Activated T-cell treated with anti-CD3 and anti-CD28 coated beads for 4 hours (primary cell): ENCODE measurements around the gene MTFR2.

Experiments
- DNase-seq: peaks from one replicate; pipeline ENCODE4 v3.0.0-alpha.2; 2020

The MTFR2 gene

GRCh38 chr6:136249811-136250685 lies at the start of gene MTFR2:
Gene MTFR2 (minus strand): TSS chr6:136250311. CDS start chr6:136249099, 1,212 bp downstream.
- peak; percentile 85 for DNase-seq

DNA sequence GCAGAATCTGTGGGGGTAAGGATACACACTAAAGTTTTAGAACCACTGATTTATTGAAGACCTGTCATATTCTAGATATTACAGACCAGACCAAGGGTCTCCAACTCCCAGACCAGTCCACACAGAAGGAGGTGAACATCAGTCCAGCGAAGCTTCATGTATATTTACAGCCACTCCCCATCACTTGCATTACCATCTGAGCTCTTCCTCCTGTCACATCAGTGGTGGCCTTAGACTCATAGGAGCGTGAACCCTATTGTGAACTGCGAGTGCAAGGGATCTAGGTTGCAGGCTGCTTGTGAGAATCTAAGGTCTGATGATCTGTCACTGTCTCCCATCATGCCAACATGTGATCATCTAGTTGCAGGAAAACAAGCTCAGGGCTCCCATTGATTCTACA lies 44.5 kb upstream of the MTFR2 start:
- DNase-seq = no peak

GRCh38 chr6:136290410-136291010 lies 40.4 kb upstream of the MTFR2 start:
- peak; percentile 56 for DNase-seq

DNA sequence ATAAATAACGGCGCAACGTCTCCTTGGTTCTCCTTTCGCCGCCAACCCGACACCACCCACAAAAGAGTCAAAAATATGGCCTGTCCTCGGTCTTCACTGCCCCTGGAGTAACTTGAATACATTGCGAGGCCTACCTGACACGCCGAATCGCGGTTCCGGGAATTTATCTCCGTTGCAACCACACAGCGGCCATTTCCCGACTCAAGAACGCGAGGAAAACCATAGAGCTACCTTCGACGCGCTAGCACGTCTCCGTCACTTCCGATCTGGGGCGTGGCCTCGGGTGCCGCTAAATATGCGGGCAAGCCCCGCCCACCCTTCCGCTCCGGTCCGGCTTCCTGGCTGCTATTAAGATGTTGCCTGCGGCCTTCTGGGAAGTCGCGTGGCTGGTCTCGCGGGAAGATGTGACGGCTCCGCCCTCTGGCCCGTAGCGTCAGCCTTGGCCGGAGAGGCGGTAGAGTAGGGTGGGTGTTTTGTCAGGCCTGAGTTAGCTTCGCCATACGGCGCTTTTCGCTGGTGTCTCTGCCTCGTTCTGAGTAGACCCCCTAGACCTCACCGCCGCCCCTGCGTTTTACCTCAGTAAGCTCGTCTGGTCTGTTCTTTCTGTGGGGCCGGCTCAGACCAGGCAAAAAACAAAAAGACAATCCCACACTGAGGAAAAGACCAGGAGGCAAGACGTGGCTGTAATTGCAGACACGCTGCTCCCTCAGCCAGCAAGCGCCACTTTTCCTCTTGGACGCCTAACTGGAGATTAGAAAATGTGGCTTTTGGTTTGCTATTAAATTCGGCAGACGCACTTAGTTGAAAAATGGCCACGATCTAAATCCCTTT lies 39.7 kb upstream of the MTFR2 start, which contains the start of gene BCLAF1:
BCLAF1 (minus strand) TSS at position 268 of the 831 bp plus-strand sequence. CDS start 9,980 bp downstream, outside the sequence.
- DNase-seq = peak; percentile 99

GRCh38 chr6:136289327-136289578 lies 39.1 kb upstream of the MTFR2 start:
- DNase-seq = peak; percentile 87

DNA sequence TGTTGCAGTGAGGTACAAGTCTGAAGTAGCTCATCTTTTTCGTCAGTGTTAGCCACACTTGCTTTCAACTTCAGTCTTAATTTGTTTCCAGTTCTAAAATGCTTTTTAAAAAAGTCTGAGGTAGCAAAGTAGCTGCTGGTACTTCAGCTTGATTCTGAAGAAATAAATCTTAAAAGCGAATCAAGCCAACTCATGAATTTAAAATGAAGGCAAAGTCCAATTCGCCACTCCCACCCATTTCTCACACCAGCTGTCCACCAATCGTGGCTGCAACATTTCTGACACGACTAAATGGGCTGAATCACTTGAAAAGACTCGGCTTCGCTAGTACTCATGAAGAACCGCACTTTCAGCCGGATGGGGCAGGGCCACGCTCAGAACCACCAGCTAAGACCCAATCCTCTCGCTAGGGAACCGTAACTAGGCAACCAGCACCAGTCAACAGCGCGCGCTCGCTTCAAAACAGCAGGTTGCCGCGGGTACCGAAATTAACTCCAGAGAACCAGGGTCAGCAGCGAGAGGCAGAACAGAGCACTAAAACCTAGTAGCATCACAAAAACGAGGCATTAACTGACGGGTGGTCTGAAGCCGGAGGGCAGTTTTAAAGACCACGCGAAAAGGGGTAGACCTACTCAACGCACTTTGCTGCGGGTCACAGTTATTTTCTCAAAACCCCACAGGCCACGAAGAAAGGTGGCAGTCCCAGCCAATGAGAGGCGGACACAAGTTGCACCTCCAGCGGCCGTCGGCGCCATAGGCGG lies 38.6 kb upstream of the MTFR2 start:
- DNase-seq = peak; percentile 68

GRCh38 chr6:136284909-136285308 lies 34.8 kb upstream of the MTFR2 start:
- no peak for DNase-seq

GRCh38 chr6:136282906-136283305 lies 32.8 kb upstream of the MTFR2 start:
- no peak for DNase-seq

DNA sequence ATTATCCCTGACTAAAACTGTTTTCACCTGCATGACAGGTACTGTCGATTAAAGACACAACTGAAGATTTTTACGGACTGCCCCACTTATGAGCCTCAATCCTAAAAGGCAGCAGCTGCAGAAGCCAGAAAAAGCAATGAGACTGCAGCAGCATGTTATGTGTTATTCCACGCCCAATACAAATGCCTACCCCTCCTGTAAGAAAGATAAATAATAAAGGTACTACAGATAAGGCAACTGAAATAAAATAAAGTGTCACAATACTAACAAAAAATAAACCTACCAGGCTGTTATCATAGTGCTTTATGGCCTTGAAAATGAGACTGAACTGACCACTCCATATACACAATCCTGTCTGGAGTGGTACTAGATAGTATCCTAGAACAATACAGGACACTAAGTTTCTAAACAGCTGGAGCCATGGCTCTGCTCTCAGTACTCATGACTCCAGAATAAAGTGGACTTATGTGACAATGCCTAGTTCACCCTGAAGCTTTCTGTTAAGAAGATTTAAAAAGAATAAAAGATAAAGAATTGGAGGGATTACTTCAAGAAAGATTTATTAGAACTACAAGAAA lies 30.0 kb upstream of the MTFR2 start:
- DNase-seq = no peak

DNA sequence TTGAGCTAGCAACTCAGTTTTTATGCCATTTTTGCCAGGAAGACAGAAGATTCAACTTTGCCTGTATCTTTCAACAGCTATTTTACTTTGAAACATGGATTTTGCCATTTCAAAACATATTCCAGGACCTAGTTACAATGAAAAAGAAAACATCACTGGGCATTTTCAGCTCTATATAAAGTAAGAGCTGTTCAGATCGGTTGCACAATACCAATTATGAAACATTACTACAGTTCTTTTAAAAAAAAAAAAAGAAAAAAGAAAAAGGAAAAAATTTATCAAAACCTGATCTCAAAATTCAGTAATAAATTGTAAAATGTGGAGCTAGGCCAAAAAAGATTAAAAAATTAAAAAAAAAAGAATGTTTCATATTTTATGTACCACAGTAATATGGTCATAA lies 24.0 kb upstream of the MTFR2 start:
- DNase-seq = no peak

DNA sequence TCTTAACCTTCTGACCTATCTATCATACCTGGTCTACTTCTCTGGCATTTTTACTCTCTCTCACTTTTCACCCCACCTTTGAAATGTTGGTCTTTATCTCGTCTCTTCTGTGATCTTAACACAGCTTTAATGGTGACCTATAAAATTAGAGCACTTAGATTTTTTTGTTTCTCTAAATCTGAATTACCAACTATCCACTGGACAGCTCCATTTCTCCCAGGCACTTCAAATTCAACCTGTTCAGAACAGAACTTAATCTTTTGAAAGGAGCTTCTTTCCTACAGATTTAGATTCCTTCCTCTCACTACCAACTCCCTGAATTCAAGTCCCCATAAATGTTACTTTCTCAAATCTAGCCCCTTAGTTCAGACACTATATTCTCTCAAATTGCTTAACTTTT lies 15.0 kb upstream of the MTFR2 start:
- no peak for DNase-seq

GRCh38 chr6:136262940-136263339 lies 12.8 kb upstream of the MTFR2 start:
- no peak for DNase-seq

DNA sequence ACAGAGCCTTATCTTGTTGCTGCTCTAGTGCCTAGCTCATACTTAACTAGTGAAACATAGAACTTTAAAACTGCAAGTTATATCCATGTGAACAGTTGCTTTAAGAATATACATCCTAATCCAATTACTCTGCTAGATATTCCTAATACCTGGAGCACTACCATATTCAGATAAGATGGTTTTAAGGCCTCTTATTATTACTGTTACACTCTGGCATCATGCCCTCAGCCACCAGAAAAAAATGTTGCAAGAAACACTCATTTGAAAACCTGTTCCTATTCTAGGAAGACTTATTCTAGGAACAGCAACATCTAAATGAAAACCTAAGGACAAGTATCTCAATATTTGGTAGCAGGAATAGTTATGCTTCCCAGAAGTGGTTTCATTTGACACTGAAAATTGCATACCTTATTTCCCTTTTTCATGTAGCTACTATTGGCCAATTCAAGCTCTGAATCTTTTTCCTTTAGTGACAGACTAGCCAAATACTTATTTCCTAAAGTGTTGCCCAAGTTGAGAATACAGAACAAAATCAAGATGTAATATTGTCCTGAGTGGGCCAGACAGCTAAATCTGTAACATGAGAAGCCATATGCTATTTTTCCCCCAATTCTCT lies 4.8 kb upstream of the MTFR2 start:
- DNase-seq = no peak

DNA sequence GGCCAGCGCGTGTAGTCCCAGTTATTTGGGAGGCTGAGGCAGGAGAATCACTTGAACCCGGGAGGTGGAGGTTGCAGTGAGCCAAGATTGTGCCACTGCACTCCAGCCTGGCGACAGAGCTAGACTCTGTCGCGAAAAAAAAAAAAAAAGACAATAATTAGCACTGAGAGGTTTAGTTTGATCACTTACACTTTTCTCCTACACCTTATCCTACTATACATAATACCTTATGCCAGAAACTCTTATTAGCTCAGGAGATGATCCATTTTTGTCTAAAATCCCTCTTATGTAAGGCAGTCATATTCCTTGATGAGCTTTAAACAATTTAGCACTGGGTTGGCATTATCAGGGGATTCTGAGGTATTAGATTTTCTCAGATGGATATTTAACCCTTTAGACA lies 3.6 kb upstream of the MTFR2 start:
- DNase-seq = no peak

DNA sequence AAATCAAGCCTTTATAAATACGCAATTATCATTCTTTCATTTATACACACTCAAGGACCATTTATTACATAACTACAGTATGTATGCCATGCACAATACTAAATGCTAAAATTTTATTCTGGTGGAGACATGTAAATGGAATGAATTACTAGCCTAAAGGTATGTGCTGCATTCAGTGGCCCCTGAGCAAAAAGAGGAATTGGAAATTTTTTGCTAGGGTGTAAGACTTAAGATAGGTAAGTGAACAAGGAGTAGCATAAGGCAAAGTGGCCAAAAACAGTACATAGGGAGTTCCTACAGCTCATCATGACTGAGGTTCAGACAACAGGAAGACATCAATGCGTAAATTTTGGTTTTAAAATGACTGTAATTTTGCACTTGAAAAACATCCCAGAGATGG lies 2.3 kb upstream of the MTFR2 start:
- no peak for DNase-seq

DNA sequence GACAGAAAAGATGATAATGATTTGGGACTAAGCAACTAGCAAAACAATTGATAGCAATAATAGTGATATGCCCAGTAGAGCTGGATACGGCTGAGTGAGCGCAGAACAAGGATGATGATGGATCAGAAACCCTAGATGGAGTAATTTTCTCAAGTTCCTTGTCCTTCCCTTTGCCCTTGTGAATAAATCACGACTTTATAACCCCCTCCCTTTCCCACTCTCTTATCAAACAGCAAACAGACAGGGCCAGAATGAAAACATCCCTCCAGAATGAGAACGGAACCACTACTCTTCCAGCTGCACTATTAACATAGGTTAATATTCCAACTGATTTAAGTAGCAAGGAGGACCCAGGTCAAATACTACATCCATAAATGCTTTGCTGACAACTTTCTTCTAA lies 1.3 kb upstream of the MTFR2 start:
- no peak for DNase-seq

DNA sequence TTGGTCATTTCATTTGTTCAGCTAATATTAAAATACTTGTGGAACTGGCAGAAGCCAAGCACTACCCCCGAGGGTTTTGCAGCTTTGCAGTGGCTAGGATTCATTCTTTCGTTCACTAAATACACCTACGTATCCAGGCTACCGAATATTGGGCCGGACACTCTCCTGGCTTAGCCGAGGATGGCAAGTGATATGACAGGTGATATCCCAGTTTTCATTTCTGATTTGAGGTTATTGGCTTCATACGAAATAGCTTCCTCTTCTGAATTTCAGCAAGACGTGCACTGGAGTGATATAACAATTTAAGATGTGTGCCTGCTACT lies 536 bp upstream of the MTFR2 start:
- DNase-seq = no peak

DNA sequence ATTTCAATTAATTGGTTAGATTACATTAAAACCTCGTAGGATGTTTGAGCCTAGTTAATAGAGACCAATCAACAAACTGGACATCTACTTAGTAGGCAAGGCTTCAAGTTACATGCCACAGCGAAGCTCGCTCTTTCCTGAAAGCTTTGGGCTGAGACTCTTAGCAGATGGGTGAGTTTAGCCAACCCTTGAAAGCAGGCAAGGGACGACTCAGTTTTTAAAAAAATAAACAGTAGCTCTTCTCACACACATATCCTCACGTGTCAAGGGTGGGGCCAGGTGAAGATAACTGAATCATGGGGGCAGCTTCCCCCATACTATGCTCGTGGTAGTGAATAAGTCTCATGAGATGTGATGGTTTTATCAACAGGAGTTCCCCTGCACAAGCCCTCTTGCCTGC lies 775 bp downstream of the MTFR2 start:
- no peak for DNase-seq

DNA sequence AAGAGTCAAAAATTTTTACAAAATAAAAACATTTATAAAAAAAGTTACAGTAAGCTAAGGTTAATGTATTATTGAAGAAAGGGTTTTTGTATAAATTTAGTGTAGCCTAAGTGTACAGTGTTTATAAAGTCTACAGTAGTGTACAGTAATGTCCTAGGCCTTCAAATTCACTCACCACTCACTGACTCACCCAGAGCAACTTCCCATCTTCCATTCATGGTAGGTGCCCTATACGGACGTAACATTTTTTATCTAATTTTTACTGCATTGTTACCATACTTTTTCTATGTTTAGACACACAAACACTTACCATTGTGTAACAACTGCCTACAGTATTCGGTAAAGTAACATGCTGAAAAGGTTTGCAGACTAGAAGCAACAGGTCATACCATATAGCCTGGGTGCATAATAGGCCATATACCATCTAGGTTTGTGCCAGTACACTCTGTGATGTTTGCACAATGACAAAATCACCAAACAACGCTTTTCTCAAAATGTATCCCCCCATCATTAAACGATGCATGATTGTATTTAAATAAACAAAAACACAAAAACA lies 6.0 kb downstream of the MTFR2 start:
- DNase-seq = no peak

DNA sequence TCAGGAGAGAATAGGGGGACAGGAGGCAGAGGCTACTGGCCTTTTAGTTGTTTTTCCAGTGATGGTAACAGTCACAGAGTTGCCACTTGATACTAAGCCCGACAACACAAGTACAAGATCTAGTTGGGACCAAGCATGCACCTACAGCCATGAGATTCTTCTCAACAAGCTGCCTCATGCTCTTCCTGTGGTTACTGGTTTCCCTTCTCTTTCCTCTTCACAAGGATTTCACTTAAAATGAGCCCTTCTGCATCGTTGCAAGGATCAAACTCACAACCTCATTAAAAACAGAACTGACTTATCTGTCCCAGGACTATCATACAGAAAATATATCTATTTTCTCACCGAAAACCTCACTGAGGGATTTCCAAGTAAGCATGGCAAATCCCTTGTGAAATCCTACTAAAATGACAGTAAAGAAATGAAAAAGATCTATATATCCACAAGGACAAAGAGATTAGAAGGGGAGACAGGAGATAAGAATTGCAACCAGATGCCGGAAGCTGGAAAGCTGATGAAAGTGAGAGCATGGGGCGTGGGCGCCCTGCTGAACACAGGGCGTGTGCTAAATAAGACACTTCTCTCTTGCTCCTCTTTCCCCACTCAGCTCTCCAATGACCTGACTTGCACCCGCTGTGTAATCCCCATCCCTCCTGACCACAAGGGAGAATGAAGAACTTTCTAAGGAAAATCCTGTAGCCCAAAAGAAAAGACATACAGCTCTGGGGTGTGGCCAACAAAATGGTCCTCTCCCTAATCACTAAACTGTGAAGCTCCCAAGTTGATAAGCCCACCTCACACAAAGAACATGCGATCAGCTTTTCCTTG lies 13.4 kb downstream of the MTFR2 start:
- DNase-seq = no peak

- no peak for DNase-seq
Observed at GRCh38 chr6:136235233-136235564, 14.9 kb downstream of the MTFR2 start.
